Tibial nerve (tissue), 4 donors: ENCODE results near the gene MAP3K20. TPM values are rescaled to one million over a fixed set of nuclear protein-coding genes. Genes with fewer than 3 reads are reported as not detected.

ENCODE experiments used
- DNase-seq, 2 donors: peaks; one replicate each; pipeline ENCODE4 v3.0.0-alpha.2; 2019; ENCODE audit warnings: low spot score in 2 of 2
- H3K27ac ChIP-seq, 4 donors: fragments of 200-600 bp; sonication (generic) in 3 of 4; one replicate each; pipeline ENCODE4 v1.5.1; 2017 to 2019; ENCODE audit warnings: mild to moderate bottlenecking in 1 of 4
- H3K27me3 ChIP-seq, 2 donors: fragments of 200-600 bp; sonication (generic) in 1 of 2; one replicate each; pipeline versions ENCODE4 v1.5.1 to v1.6.0; 2017 to 2019
- H3K36me3 ChIP-seq, 3 donors: fragments of 200-600 bp; sonication (generic); one replicate each; pipeline ENCODE4 v1.5.1; 2018 to 2019
- H3K4me1 ChIP-seq, 4 donors: fragments of 200-600 bp; sonication (generic) in 3 of 4; one replicate each; pipeline ENCODE4 v1.5.1; 2017 to 2019
- H3K4me3 ChIP-seq, 4 donors: fragments of 200-600 bp; sonication (generic) in 3 of 4; one replicate each; pipeline ENCODE4 v1.5.1; 2017 to 2019; ENCODE audit warnings: mild to moderate bottlenecking in 1 of 4, moderate library complexity in 1 of 4
- H3K9me3 ChIP-seq, 4 donors: fragments of 200-600 bp; sonication (generic) in 3 of 4; one replicate each; pipeline ENCODE4 v1.5.1; 2017 to 2019
- EP300 ChIP-seq, 2 donors: sonication (generic); formaldehyde crosslinking; IDR thresholded peaks; one replicate each; pipeline ENCODE4 v1.6.1; 2017; ENCODE audit warnings: antibody characterized with exemption in 2 of 2, mild to moderate bottlenecking in 1 of 2
- POLR2A ChIP-seq, 2 donors: fragments of 450-650 bp; IDR thresholded peaks; one replicate each; pipeline ENCODE4 v1.6.1; 2017; ENCODE audit warnings: antibody characterized with exemption in 2 of 2, mild to moderate bottlenecking in 2 of 2, moderate library complexity in 2 of 2
- WGBS, 2 donors: methylation state at CpG; one replicate each; pipeline ENCODE4 v1.1.5; 2018; 5-methylcytosine and 5-hydroxymethylcytosine counted together
- total RNA-seq, 4 donors: library from RNA; depleted of rRNA; stranded (reverse); fragments of >200 nt; gene quantifications; one replicate each; pipeline ENCODE4 v1.1.0, GENCODE V29; 2016
- TF ChIP-seq, protein P1 (sequence below), 5 experiments: fragments of 200-600 bp in 3 of 5; fragments of 450-650 bp in 2 of 5; sonication (generic) in 3 of 5; IDR thresholded peaks; one replicate each; pipeline ENCODE4 v1.5.1; 2016 to 2019; ENCODE audit warnings: antibody characterized with exemption in 5 of 5, mild to moderate bottlenecking in 3 of 5, moderate library complexity in 2 of 5

Gene MAP3K20
- total RNA-seq, 4 donors from 2014 or later, result 21.9 to 32.6 (median 23.2) TPM

DNA sequence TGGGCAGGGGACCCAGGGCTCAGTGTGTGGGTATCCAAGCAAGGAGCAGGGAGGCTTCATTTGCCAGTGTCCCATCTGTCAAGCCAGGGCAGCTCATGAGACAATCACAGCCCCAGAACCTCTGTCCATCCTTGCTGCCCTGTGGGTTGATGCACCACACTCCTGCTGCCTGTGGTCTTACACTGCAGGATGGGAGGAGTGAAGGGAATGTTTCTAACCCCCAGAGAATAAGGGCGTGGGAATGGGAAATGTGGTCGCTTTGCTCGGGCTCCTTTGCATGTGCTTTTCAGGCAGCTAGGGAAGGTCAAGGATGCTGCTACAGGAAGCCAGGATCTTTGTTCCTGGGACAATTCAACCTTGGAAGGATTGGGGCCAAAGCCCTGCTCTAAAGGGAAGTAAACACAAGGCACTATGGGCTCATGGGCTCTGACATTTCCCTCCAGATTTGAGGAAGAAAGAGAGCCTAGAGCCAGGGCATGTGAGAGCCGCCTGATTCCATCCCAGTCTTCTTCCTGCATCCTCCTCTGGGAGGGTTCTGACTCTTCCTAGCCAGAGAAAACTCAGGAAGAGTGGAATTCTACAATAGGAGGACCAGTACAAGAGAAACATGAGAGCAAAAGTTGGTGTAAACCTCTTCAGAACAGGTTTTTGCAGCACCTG lies 18.8 kb upstream of the MAP3K20 start:
- Histone ChIP-seq H3K4me1 (peaks cover 0 to 27% (median 0%) of the 10 kb centered on the region in 4 donors), H3K36me3 (no peaks in the 10 kb centered on the region), H3K27me3 (no peaks in the 10 kb centered on the region), H3K4me3 (no peak overlapping the region), H3K9me3 (no peaks in the 10 kb centered on the region), H3K27ac (no peak overlapping the region)
- DNase-seq, result no peak
- no peak for TF ChIP-seq EP300 (IDR thresholded peaks at IDR 0.05)
- TF ChIP-seq POLR2A (IDR thresholded peaks at IDR 0.05), result no peak
- TF ChIP-seq, protein P1, sequence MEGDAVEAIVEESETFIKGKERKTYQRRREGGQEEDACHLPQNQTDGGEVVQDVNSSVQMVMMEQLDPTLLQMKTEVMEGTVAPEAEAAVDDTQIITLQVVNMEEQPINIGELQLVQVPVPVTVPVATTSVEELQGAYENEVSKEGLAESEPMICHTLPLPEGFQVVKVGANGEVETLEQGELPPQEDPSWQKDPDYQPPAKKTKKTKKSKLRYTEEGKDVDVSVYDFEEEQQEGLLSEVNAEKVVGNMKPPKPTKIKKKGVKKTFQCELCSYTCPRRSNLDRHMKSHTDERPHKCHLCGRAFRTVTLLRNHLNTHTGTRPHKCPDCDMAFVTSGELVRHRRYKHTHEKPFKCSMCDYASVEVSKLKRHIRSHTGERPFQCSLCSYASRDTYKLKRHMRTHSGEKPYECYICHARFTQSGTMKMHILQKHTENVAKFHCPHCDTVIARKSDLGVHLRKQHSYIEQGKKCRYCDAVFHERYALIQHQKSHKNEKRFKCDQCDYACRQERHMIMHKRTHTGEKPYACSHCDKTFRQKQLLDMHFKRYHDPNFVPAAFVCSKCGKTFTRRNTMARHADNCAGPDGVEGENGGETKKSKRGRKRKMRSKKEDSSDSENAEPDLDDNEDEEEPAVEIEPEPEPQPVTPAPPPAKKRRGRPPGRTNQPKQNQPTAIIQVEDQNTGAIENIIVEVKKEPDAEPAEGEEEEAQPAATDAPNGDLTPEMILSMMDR (IDR thresholded peaks at IDR 0.05), result no peak
- 60 to 61% methylated on average over 4 of the region's 4 CpGs for WGBS, 2 donors

- DNase-seq, result no peak
- H3K4me3 ChIP-seq, result no peak overlapping the region
- H3K4me1 ChIP-seq, result peaks cover 0 to 27% (median 0%) of the 10 kb centered on the region in 4 donors
- H3K36me3 ChIP-seq, result no peaks in the 10 kb centered on the region
- TF ChIP-seq, protein P1 (IDR thresholded peaks at IDR 0.05), result no peak
- no peak for TF ChIP-seq POLR2A (IDR thresholded peaks at IDR 0.05)
- TF ChIP-seq EP300 (IDR thresholded peaks at IDR 0.05), result no peak
- H3K9me3 ChIP-seq, result no peaks in the 10 kb centered on the region
- H3K27me3 ChIP-seq, result no peaks in the 10 kb centered on the region
- H3K27ac ChIP-seq, result no peak overlapping the region
Observed at GRCh38 chr2:173058097-173058496, 17.5 kb upstream of the MAP3K20 start.

DNA sequence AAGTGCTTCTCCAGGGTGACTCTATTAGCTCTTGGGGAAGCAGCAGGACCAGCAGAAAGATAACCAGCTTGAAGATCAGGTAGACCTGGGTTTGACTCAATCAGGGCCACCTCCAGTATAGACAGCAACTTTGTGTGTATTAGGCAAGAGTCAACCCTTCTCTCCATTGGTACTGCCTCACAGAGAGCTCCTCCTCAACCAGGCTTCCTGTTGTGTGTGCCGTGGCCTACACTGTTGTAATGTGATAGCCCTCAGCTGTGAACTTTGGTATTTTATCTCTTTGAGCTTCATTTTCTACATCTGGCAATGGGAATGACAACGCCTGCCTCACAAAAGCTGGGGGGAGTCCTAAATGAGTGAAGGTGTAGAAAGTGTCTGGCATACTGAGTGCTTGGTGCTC lies 17.0 kb upstream of the MAP3K20 start:
- WGBS, 2 donors, result 78 to 94% methylated on average over 2 of the region's 2 CpGs
- H3K27me3 ChIP-seq, result no peaks in the 10 kb centered on the region
- H3K4me3 ChIP-seq, result no peak overlapping the region
- TF ChIP-seq POLR2A (IDR thresholded peaks at IDR 0.05), result no peak
- TF ChIP-seq, protein P1 (IDR thresholded peaks at IDR 0.05), result no peak
- TF ChIP-seq EP300 (IDR thresholded peaks at IDR 0.05), result no peak
- no peak overlapping the region for H3K27ac ChIP-seq
- H3K4me1 ChIP-seq, result peaks cover 0 to 22% (median 0%) of the 10 kb centered on the region in 4 donors
- no peaks in the 10 kb centered on the region for H3K9me3 ChIP-seq
- no peaks in the 10 kb centered on the region for H3K36me3 ChIP-seq
- no peak for DNase-seq

DNA sequence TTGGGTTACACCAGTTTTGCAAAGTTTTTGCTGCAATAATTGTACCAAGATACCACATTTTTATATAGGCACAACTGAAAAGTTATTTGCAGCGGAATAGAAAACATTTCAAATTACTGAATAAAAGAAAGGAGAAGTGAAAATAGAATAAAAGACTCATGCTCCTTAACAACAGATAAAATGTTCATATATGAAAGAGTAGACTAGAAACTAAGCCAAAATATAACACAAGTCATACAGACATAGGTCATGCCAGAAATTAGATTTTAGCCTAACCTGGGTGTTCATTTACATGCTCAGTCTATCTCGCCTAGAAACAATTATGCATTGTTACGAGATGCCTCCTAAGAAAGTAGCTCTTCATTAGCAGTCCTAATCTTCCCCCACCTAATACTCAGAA lies 16.4 kb upstream of the MAP3K20 start:
- no peaks in the 10 kb centered on the region for H3K27me3 ChIP-seq
- WGBS, 2 donors, result 88 to 89% methylated on average over 3 of the region's 3 CpGs

DNA sequence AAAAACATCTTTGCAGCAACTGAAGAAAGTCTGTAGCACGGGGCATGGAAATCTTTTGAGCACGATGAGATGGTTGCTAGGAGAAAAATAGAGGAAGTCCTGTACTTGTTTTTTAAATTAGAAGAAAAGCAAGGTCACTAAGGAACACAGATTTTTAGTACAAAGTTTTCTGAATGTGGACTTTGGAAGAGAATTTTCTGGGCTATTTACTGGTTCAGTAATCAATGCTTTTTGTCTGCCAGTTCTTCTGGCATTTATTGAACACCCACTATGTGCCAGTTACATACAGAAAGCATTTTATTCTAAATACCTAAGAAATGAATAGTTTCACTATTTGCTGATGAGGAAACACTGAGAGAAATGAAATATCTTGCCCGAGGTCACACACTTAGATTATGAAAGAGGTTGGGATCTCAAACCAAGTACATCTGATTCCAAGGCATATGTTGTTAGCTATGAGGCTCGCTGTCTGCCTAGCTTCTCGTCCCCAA lies 15.6 kb upstream of the MAP3K20 start:
- H3K36me3 ChIP-seq, result no peaks in the 10 kb centered on the region
- TF ChIP-seq, protein P1 (IDR thresholded peaks at IDR 0.05), result no peak
- peak in 1 of 2 donors; percentile 56 for TF ChIP-seq EP300 (IDR thresholded peaks at IDR 0.05)
- H3K27ac ChIP-seq, result peak overlapping the region in 1 of 4 donors; percentile 60
- no peaks in the 10 kb centered on the region for H3K27me3 ChIP-seq
- 18 to 19% methylated on average over 5 of the region's 5 CpGs for WGBS, 2 donors
- no peaks in the 10 kb centered on the region for H3K9me3 ChIP-seq
- H3K4me1 ChIP-seq, result peaks cover 0 to 22% (median 0%) of the 10 kb centered on the region in 4 donors
- no peak for DNase-seq
- H3K4me3 ChIP-seq, result no peak overlapping the region

More for the DNA sequence above, 16.4 kb upstream of the MAP3K20 start:
- TF ChIP-seq EP300 (IDR thresholded peaks at IDR 0.05) (no peak), POLR2A (IDR thresholded peaks at IDR 0.05) (no peak)
- TF ChIP-seq, protein P1 (IDR thresholded peaks at IDR 0.05), result no peak
- Histone ChIP-seq H3K9me3 (no peaks in the 10 kb centered on the region), H3K36me3 (no peaks in the 10 kb centered on the region), H3K4me1 (peaks cover 0 to 22% (median 0%) of the 10 kb centered on the region in 4 donors), H3K27ac (no peak overlapping the region), H3K4me3 (no peak overlapping the region)
- no peak for DNase-seq
